HEK293 (cell line): ENCODE data around the gene ZNF24.
A peak's percentile ranks its signal among the peaks of the same experiment; 100 is the strongest.

Experiments used
- ATF2 ChIP-seq: fragments of 450-650 bp; formaldehyde crosslinking; IDR thresholded peaks from 2 replicates; pipeline ENCODE4 v1.5.1; 2016; ENCODE audit warnings: missing biosample characterization, missing genetic modification characterization, low read depth
- CTCF ChIP-seq: fragments of 450-650 bp; formaldehyde crosslinking; IDR thresholded peaks from 2 replicates; pipeline ENCODE4 v1.5.1; 2016; ENCODE audit warnings: missing biosample characterization, missing genetic modification characterization
- FEZF1 ChIP-seq: fragments of 450-650 bp; formaldehyde crosslinking; IDR thresholded peaks from 2 replicates; pipeline ENCODE4 v1.5.1; 2016; ENCODE audit warnings: missing biosample characterization, missing genetic modification characterization
- KLF8 ChIP-seq: fragments of 450-650 bp; formaldehyde crosslinking; IDR thresholded peaks from 2 replicates; pipeline ENCODE4 v1.5.1; 2016; ENCODE audit warnings: missing biosample characterization, missing genetic modification characterization
- MYNN ChIP-seq: fragments of 450-650 bp; formaldehyde crosslinking; IDR thresholded peaks from 2 replicates; pipeline ENCODE4 v1.5.1; 2016; ENCODE audit warnings: missing biosample characterization, missing genetic modification characterization, borderline replicate concordance
- SP2 ChIP-seq: fragments of 450-650 bp; formaldehyde crosslinking; IDR thresholded peaks from 2 replicates; pipeline ENCODE4 v1.5.1; 2016; ENCODE audit warnings: missing biosample characterization, missing genetic modification characterization
- ZBTB1 ChIP-seq: fragments of 450-650 bp; formaldehyde crosslinking; IDR thresholded peaks from 2 replicates; pipeline ENCODE4 v1.5.1; 2016; ENCODE audit warnings: missing biosample characterization, missing genetic modification characterization
- ZBTB44 ChIP-seq: fragments of 450-650 bp; IDR thresholded peaks from 2 replicates; pipeline ENCODE4 v1.5.1; 2018; ENCODE audit warnings: missing biosample characterization, mild to moderate bottlenecking, missing genetic modification characterization
- ZBTB6 ChIP-seq: fragments of 450-650 bp; formaldehyde crosslinking; IDR thresholded peaks from 2 replicates; pipeline ENCODE4 v1.5.1; 2017; ENCODE audit warnings: missing biosample characterization, missing genetic modification characterization
- ZNF184 ChIP-seq: fragments of 450-650 bp; IDR thresholded peaks from 2 replicates; pipeline ENCODE4 v1.5.1; 2018; ENCODE audit warnings: missing biosample characterization, mild to moderate bottlenecking, missing genetic modification characterization
- ZNF23 ChIP-seq: fragments of 450-650 bp; formaldehyde crosslinking; IDR thresholded peaks from 2 replicates; pipeline ENCODE4 v1.5.1; 2016; ENCODE audit warnings: missing biosample characterization, missing genetic modification characterization, borderline replicate concordance
- ZNF24 ChIP-seq: fragments of 450-650 bp; formaldehyde crosslinking; IDR thresholded peaks from 2 replicates; pipeline ENCODE4 v1.5.1; 2016; ENCODE audit warnings: missing biosample characterization, missing genetic modification characterization
- ZNF280D ChIP-seq: fragments of 450-650 bp; formaldehyde crosslinking; IDR thresholded peaks from 2 replicates; pipeline ENCODE4 v1.5.1; 2016; ENCODE audit warnings: missing biosample characterization, missing genetic modification characterization
- ZNF311 ChIP-seq: fragments of 450-650 bp; formaldehyde crosslinking; IDR thresholded peaks from 2 replicates; pipeline ENCODE4 v1.5.1; 2017; ENCODE audit warnings: missing biosample characterization, missing genetic modification characterization, borderline replicate concordance
- ZNF433 ChIP-seq: fragments of 450-650 bp; formaldehyde crosslinking; IDR thresholded peaks from 2 replicates; pipeline ENCODE4 v1.5.1; 2016; ENCODE audit warnings: missing biosample characterization, missing genetic modification characterization, low read depth
- ZNF548 ChIP-seq: fragments of 450-650 bp; formaldehyde crosslinking; IDR thresholded peaks from 2 replicates; pipeline ENCODE4 v1.5.1; 2016; ENCODE audit warnings: missing biosample characterization, missing genetic modification characterization
- ZNF639 ChIP-seq: fragments of 450-650 bp; formaldehyde crosslinking; IDR thresholded peaks from 2 replicates; pipeline ENCODE4 v1.5.1; 2016; ENCODE audit warnings: missing biosample characterization, missing genetic modification characterization
- ZNF670 ChIP-seq: fragments of 450-650 bp; formaldehyde crosslinking; IDR thresholded peaks from 2 replicates; pipeline ENCODE4 v1.5.1; 2016; ENCODE audit warnings: missing biosample characterization, missing genetic modification characterization, low read depth
- ZNF692 ChIP-seq: fragments of 450-650 bp; formaldehyde crosslinking; IDR thresholded peaks from 2 replicates; pipeline ENCODE4 v1.5.1; 2016; ENCODE audit warnings: missing biosample characterization, missing genetic modification characterization
- ZNF704 ChIP-seq: fragments of 450-650 bp; formaldehyde crosslinking; IDR thresholded peaks from 2 replicates; pipeline ENCODE4 v1.5.1; 2016; ENCODE audit warnings: missing biosample characterization, missing genetic modification characterization
- ZNF776 ChIP-seq: fragments of 450-650 bp; formaldehyde crosslinking; IDR thresholded peaks from 2 replicates; pipeline ENCODE4 v1.5.0; 2017; ENCODE audit warnings: missing biosample characterization, missing genetic modification characterization, borderline replicate concordance
- ZSCAN16 ChIP-seq: fragments of 450-650 bp; formaldehyde crosslinking; IDR thresholded peaks from 2 replicates; pipeline ENCODE4 v1.5.1; 2016; ENCODE audit warnings: missing biosample characterization, missing genetic modification characterization
- ZSCAN18 ChIP-seq: fragments of 450-650 bp; formaldehyde crosslinking; IDR thresholded peaks from 2 replicates; pipeline ENCODE4 v1.5.1; 2016; ENCODE audit warnings: missing biosample characterization, missing genetic modification characterization
- ZSCAN23 ChIP-seq: fragments of 450-650 bp; formaldehyde crosslinking; IDR thresholded peaks from 2 replicates; pipeline ENCODE4 v1.5.1; 2016; ENCODE audit warnings: missing biosample characterization, missing genetic modification characterization

ZNF24 gene

GRCh38 chr18:35290094-35290735 is 54.0 kb downstream of the ZNF24 start, which contains the start of gene ZSCAN30 (continued):
- TF ChIP-seq MYNN (tag by site-specific recombination), result no peak
- peak; percentile 91 for TF ChIP-seq KLF8
- 0 out of 2 replicates have a peak, but pooled peaks have one; percentile 35 for TF ChIP-seq SP2 (tag by site-specific recombination)
- no peak; the same call in 1 of the 2 replicates for TF ChIP-seq ZSCAN18 (tag by site-specific recombination)
- TF ChIP-seq ZNF184 (tag by site-specific recombination), result no peak
- TF ChIP-seq ZNF548 (tag by site-specific recombination), result 0 out of 2 replicates have a peak, but pooled peaks have one; percentile 34
- TF ChIP-seq ZNF280D (tag by site-specific recombination), result peak; percentile 33; the same call in 1 of the 2 replicates
- no peak for TF ChIP-seq ZNF670 (tag by site-specific recombination)
- peak; percentile 85; the same call in 1 of the 2 replicates for TF ChIP-seq ZNF639 (tag by site-specific recombination)
- TF ChIP-seq ZNF704 (tag by site-specific recombination), result no peak
- no peak for TF ChIP-seq ZBTB44 (tag by site-specific recombination)
- no peak for TF ChIP-seq ZBTB6 (tag by site-specific recombination)
- TF ChIP-seq ATF2, result no peak
- no peak for TF ChIP-seq ZNF23 (tag by site-specific recombination)
- TF ChIP-seq ZNF24 (tag by site-specific recombination), result peak; percentile 90
- TF ChIP-seq FEZF1 (tag by site-specific recombination), result peak; percentile 29; the same call in 1 of the 2 replicates
- TF ChIP-seq ZSCAN16 (tag by site-specific recombination), result no peak
- no peak for TF ChIP-seq ZNF776 (tag by site-specific recombination)
- peak; percentile 83 for TF ChIP-seq ZNF692 (tag by site-specific recombination)
- no peak for TF ChIP-seq ZNF311
- TF ChIP-seq ZNF433 (tag by site-specific recombination), result no peak
- TF ChIP-seq ZSCAN23 (tag by site-specific recombination), result no peak
- no peak; the same call in 1 of the 2 replicates for TF ChIP-seq CTCF (tag by site-specific recombination)
- TF ChIP-seq ZBTB1 (tag by site-specific recombination), result no peak
